ENCODE results near the gene CFAP70. TPM values are rescaled to one million over a fixed set of nuclear protein-coding genes. Genes with fewer than 3 reads are reported as not detected.

The CFAP70 gene
- total RNA-seq, 1 experiment from 2014 or later, result 2.9 TPM

DNA sequence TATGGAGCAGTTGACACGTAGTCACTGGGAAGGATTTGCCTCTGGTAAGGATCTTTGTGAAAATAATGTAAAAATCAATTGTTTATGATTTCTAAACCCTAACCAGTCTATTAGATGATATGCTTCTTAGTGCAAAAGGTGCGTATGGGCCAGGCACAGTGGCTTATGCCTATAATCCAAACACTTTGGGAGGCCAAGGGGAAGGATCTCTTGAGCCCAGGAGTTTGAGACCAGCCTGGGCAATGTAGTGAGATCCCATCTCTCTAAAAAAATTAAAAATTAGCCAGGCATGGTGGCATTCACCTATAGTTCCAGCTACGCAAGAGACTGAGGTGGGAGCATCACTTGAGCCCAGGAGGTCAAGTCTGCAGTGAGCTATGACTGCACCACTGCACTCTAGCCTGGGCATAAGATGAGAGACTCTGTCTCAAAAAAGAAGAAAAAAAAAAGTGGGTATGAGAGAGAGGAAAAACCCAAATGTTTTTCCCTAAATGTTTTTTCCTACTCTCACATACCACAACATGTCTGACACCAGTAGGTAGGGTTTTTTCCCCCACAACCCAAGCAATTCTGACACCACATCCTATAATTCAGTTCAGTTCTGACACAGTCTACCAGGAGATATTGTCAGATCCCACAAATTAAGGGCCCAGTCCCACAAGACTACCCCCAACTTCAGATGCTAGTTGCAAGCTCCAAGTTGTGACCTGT, 148.1 kb downstream of the CFAP70 start:
- H2AFZ ChIP-seq (ENCODE audit: low read depth, low read length, poor library complexity, severe bottlenecking), result no peak overlapping the region
- no TSS peak for BruUV-seq (replicated peaks)
- H3K9ac ChIP-seq (ENCODE audit: low read length), result no peak overlapping the region
- H3K4me2 ChIP-seq (ENCODE audit: low read length), result no peak overlapping the region
- TF ChIP-seq POLR2AphosphoS5 (IDR thresholded peaks at IDR 0.05; ENCODE audit: low read depth, low read length) (no peak), ZFX (IDR thresholded peaks at IDR 0.05) (no peak), TCF7L2 (IDR thresholded peaks at IDR 0.05; ENCODE audit: borderline replicate concordance, extremely low read depth, insufficient read depth, insufficient read length) (no peak), EZH2phosphoT487 (IDR thresholded peaks at IDR 0.05; ENCODE audit: borderline replicate concordance) (no peak), ELF1 (IDR thresholded peaks at IDR 0.05; ENCODE audit: borderline replicate concordance, low read depth) (no peak), CBX3 (IDR thresholded peaks at IDR 0.05; ENCODE audit: low read depth) (no peak), SIN3A (IDR thresholded peaks at IDR 0.05; ENCODE audit: low read depth) (no peak), CEBPB (IDR thresholded peaks at IDR 0.05; ENCODE audit: low read depth) (no peak)
- TF ChIP-seq, protein P1, sequence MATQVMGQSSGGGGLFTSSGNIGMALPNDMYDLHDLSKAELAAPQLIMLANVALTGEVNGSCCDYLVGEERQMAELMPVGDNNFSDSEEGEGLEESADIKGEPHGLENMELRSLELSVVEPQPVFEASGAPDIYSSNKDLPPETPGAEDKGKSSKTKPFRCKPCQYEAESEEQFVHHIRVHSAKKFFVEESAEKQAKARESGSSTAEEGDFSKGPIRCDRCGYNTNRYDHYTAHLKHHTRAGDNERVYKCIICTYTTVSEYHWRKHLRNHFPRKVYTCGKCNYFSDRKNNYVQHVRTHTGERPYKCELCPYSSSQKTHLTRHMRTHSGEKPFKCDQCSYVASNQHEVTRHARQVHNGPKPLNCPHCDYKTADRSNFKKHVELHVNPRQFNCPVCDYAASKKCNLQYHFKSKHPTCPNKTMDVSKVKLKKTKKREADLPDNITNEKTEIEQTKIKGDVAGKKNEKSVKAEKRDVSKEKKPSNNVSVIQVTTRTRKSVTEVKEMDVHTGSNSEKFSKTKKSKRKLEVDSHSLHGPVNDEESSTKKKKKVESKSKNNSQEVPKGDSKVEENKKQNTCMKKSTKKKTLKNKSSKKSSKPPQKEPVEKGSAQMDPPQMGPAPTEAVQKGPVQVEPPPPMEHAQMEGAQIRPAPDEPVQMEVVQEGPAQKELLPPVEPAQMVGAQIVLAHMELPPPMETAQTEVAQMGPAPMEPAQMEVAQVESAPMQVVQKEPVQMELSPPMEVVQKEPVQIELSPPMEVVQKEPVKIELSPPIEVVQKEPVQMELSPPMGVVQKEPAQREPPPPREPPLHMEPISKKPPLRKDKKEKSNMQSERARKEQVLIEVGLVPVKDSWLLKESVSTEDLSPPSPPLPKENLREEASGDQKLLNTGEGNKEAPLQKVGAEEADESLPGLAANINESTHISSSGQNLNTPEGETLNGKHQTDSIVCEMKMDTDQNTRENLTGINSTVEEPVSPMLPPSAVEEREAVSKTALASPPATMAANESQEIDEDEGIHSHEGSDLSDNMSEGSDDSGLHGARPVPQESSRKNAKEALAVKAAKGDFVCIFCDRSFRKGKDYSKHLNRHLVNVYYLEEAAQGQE (IDR thresholded peaks at IDR 0.05; ENCODE audit: low read depth), result no peak
- TF ChIP-seq, protein P2, sequence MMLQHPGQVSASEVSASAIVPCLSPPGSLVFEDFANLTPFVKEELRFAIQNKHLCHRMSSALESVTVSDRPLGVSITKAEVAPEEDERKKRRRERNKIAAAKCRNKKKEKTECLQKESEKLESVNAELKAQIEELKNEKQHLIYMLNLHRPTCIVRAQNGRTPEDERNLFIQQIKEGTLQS (IDR thresholded peaks at IDR 0.05), result no peak
- H3K4me1 ChIP-seq (ENCODE audit: control insufficient read depth in 1 of 2, insufficient read depth in 2 of 2, low read length in 2 of 2), result no peaks in the 10 kb centered on the region
- no peak overlapping the region for H3K27ac ChIP-seq (ENCODE audit: low read depth, low read length)
- ChIA-PET CTCF (no interaction called here), RAD21 (ENCODE audit: low non-redundant PET in 1 of 2, low total read pairs in 2 of 2, uncharacterized antibody in 2 of 2, unreplicated experiment in 2 of 2) (no interaction called here), POLR2A (no interaction called here)
- no peaks in the 10 kb centered on the region for H3K79me2 ChIP-seq (ENCODE audit: insufficient read depth, low read length)
- ATAC-seq (no peak), DNase-seq (ENCODE audit: low read depth, low spot score) (no peak)
- intact Hi-C loops (cut with micrococcal nuclease), result no loop called here
- H3K36me3 ChIP-seq (ENCODE audit: control insufficient read depth in 1 of 2, insufficient read depth in 2 of 2, low read length in 2 of 2), result no peaks in the 10 kb centered on the region
- H3K9me2 ChIP-seq (ENCODE audit: insufficient read depth), result no peaks in the 10 kb centered on the region
- H3K27me3 ChIP-seq (ENCODE audit: insufficient read depth, low read length), result no peaks in the 10 kb centered on the region
- no peaks in the 10 kb centered on the region for H4K20me1 ChIP-seq (ENCODE audit: insufficient read depth)
- no peak overlapping the region for H3K4me3 ChIP-seq (replicated peaks in 1 of 2; ENCODE audit: low read depth in 1 of 2, low read length in 2 of 2)
- no peaks in the 10 kb centered on the region for H3K9me3 ChIP-seq (ENCODE audit: control insufficient read depth in 1 of 2, insufficient read depth in 1 of 2, low read depth in 1 of 2, low read length in 2 of 2)
